ENCODE data around the gene MS4A3. TPM values are rescaled to one million over a fixed set of nuclear protein-coding genes. Genes with fewer than 3 reads are reported as not detected.

The MS4A3 gene, protein sequence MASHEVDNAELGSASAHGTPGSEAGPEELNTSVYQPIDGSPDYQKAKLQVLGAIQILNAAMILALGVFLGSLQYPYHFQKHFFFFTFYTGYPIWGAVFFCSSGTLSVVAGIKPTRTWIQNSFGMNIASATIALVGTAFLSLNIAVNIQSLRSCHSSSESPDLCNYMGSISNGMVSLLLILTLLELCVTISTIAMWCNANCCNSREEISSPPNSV
- total RNA-seq (2021), result not detected in 2 replicates
- long read RNA-seq, result 0 reads

DNA sequence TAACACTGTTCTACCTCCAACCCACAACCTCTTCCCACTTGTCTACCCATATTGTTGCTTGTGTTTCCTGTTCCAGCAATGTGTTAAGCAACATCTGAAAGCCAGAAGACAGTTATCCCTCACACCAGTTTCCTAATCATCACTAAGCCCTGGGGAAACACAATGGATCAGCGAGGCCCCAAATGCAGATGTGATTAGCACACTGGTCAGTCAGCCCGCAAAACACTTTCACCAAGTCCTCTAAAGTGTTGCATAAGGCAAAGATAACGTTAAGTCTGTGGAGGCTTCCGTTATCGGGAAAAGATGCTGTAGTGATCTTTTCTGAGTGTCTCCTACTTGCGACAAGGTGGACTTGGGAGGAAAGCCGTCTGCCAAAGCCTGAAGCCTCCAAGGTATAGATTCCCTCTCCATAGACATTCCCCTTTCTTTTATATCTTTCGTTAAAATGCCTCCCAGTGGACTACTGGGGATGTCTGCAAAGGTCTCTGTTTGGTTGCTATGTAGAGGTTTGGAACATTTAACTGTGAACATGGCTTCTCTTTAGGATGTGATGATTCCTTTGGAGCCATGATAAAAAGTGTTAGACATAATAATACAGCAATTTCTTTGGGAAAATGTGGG is at the start of gene MS4A3:
Gene MS4A3 (plus strand): TSS at position 317 of the 621 bp plus-strand sequence. CDS start 4,496 bp downstream, outside the sequence.
- Histone ChIP-seq H3T11ph (ENCODE audit: low read length) (no peak within 1 kb of the TSS), H3K79me2 (ENCODE audit: insufficient read depth, low read length) (no peaks in the 10 kb centered on the region), H3K18ac (ENCODE audit: insufficient read length, low read depth, low read length) (no peak within 1 kb of the TSS), H4K20me1 (ENCODE audit: control insufficient read depth, insufficient read depth, insufficient read length) (no peaks in the 10 kb centered on the region), H3K14ac (ENCODE audit: insufficient read depth, low read length) (no peak within 1 kb of the TSS), H4K91ac (ENCODE audit: insufficient read length, low read depth, low read length) (no peak within 1 kb of the TSS), H3K23ac (ENCODE audit: insufficient read length, low read depth, low read length) (no peak within 1 kb of the TSS), H3K56ac (ENCODE audit: insufficient read length, low read depth, low read length) (no peak within 1 kb of the TSS), H2AK5ac (ENCODE audit: insufficient read length, low read length) (no peak within 1 kb of the TSS), H4K5ac (ENCODE audit: insufficient read length, low read depth, low read length) (no peak within 1 kb of the TSS), H2BK5ac (ENCODE audit: insufficient read length, low read length) (no peak within 1 kb of the TSS), H2BK120ac (ENCODE audit: low read depth, low read length, poor library complexity, severe bottlenecking) (no peak within 1 kb of the TSS), H3K4ac (ENCODE audit: low read depth, low read length) (no peak within 1 kb of the TSS), H3K27ac (ENCODE audit: insufficient read length, low read depth, low read length) (no peak within 1 kb of the TSS), H4K8ac (replicated peaks; ENCODE audit: insufficient read length, low read depth, low read length) (no peak within 1 kb of the TSS), H3K4me2 (ENCODE audit: insufficient read depth, insufficient read length, low read length) (no peak within 1 kb of the TSS), H3K27me3 (ENCODE audit: insufficient read depth, low read length) (no peaks in the 10 kb centered on the region; the same call in 1 of the 2 replicates), H2BK15ac (ENCODE audit: low read depth, low read length) (no peak within 1 kb of the TSS), H3K23me2 (ENCODE audit: insufficient read length, low read depth, low read length, poor library complexity, severe bottlenecking) (no peaks in the 10 kb centered on the region), H3K4me1 (ENCODE audit: insufficient read depth, low read length) (no peaks in the 10 kb centered on the region), H2BK20ac (ENCODE audit: low read depth, low read length, poor library complexity, severe bottlenecking) (no peak within 1 kb of the TSS), H3K9me3 (ENCODE audit: control insufficient read depth, low read depth, low read length) (no peaks in the 10 kb centered on the region), H2BK12ac (ENCODE audit: insufficient read length, low read depth, low read length) (no peak within 1 kb of the TSS), H2AFZ (ENCODE audit: low read length) (no peak within 1 kb of the TSS), H3K79me1 (ENCODE audit: insufficient read depth, low read depth, low read length, poor library complexity, severe bottlenecking) (no peaks in the 10 kb centered on the region), H3K9ac (ENCODE audit: extremely low read depth, insufficient read length, low read length) (no peak within 1 kb of the TSS)
- peaks cover 4 to 8% of the 10 kb centered on the region in 2 experiments; a peak in 3 of 5 replicates for H3K9me3 Mint-ChIP-seq
- no peak within 1 kb of the TSS for H3K4me3 Mint-ChIP-seq
- peaks cover 10 to 14% of the 10 kb centered on the region in 2 experiments for H3K4me1 Mint-ChIP-seq
- peaks cover 0 to 2% (median 0%) of the 10 kb centered on the region in 3 experiments; a peak in 1 of 7 replicates for H3K36me3 Mint-ChIP-seq (ENCODE audit: insufficient read depth in 1 of 3, low read depth in 3 of 3)
- WGBS (ENCODE audit: extremely low coverage, insufficient read length, low lambda C conversion rate), result no CpG with 5 or more reads among the region's 8 CpGs
- no peak for TF ChIP-seq CTCF (conservative IDR thresholded peaks at IDR 0.05)
- DNase-seq, result no peak
- H3K27ac Mint-ChIP-seq, result peak within 1 kb of the TSS in 1 of 3 experiments; percentile 3; a peak in 4 of 7 replicates
- no peaks in the 10 kb centered on the region for H3K27me3 Mint-ChIP-seq (ENCODE audit: low read depth)

All from H9 (cell line).